Activated B cell treated with CpG ODN at 0.5 μM for 24 hours (primary cell): ENCODE results near the gene TCTN2. TPM values are rescaled to one million over a fixed set of nuclear protein-coding genes. Genes with fewer than 3 reads are reported as not detected.

Experiments used
- ATAC-seq: fragments of 200-7000 bp; cut with Tn5 transposase; one replicate; pipeline ENCODE4 v1.10.0; 2021; ENCODE audit warnings: low read depth, mild to moderate bottlenecking, moderate library complexity
- CTCF ChIA-PET: fragments of 350-600 bp; sonication (Branson Sonifier 250); formaldehyde crosslinking; loops from one replicate; lab custom pipeline; 2021; ENCODE audit warnings: antibody characterized with exemption; lab: Charles Lee
- POLR2A ChIA-PET: fragments of 350-600 bp; sonication (Branson Sonifier 250); formaldehyde crosslinking; loops from one replicate; lab custom pipeline; 2021; ENCODE audit warnings: antibody characterized with exemption; lab: Charles Lee
- DNase-seq: peaks from one replicate; pipeline ENCODE4 v3.0.0; 2022
- H3K27ac Mint-ChIP-seq: one replicate; pipeline ENCODE4 v1.8.0; 2020; ENCODE audit warnings: mixed read lengths
- H3K27me3 Mint-ChIP-seq: one replicate; pipeline ENCODE4 v1.8.0; 2021; ENCODE audit warnings: mixed read lengths
- H3K36me3 Mint-ChIP-seq: one replicate; pipeline ENCODE4 v1.8.0; 2021; ENCODE audit warnings: low read depth, mixed read lengths
- H3K4me1 Mint-ChIP-seq: one replicate; pipeline ENCODE4 v1.8.0; 2021; ENCODE audit warnings: mixed read lengths
- H3K4me3 Mint-ChIP-seq: one replicate; pipeline ENCODE4 v1.8.0; 2020; ENCODE audit warnings: mild to moderate bottlenecking, mixed read lengths
- H3K9me3 Mint-ChIP-seq: one replicate; pipeline ENCODE4 v1.8.0; 2020; ENCODE audit warnings: mixed read lengths
- CTCF ChIP-seq: fragments of 200-600 bp; IDR thresholded peaks from one replicate; pipeline ENCODE4 v1.8.0; 2022; ENCODE audit warnings: antibody characterized with exemption, mild to moderate bottlenecking
- intact Hi-C: fragments of 100-400 bp; cut with micrococcal nuclease; formaldehyde crosslinking; loops from one replicate; pipeline ENCODE4 v1.15.1; 2024
- total RNA-seq: library from RNA; stranded (reverse); gene quantifications from 2 replicates; pipeline ENCODE4 v1.2.3, GENCODE V29; 2022

TCTN2 gene
- total RNA-seq, 1 donor from 2014 or later, result 10.3 TPM

GRCh38 chr12:123671876-123672275 lies 963 bp downstream of the TCTN2 start:
- peaks cover 11% of the 10 kb centered on the region for H3K4me1 Mint-ChIP-seq
- peak overlapping the region; percentile 91 for H3K4me3 Mint-ChIP-seq
- H3K9me3 Mint-ChIP-seq, result no peaks in the 10 kb centered on the region
- H3K36me3 Mint-ChIP-seq, result peaks cover 25% of the 10 kb centered on the region
- no peak for ATAC-seq
- no peak for TF ChIP-seq CTCF
- POLR2A ChIA-PET, result interaction anchor here (0.7 to 1.3 kb wide), 4 partner anchors 38 to 1170 kb away, joined by 3 to 10 read pairs (median 4); partner anchors contain the start of genes ATP6V0A2 and GTF2H3
- no peak overlapping the region for H3K27ac Mint-ChIP-seq
- CTCF ChIA-PET, result interaction anchor here (1.5 kb wide), 1 partner anchor 40 kb away, joined by 3 read pairs; the partner anchor contains the start of gene ATP6V0A2
- intact Hi-C loops, result loop anchor here (1.0 to 2.0 kb wide), 3 partner anchors 39 to 307 kb away; partner anchors contain the start of genes ATP6V0A2, EIF2B1, GTF2H3 and SBNO1
- no peaks in the 10 kb centered on the region for H3K27me3 Mint-ChIP-seq
- DNase-seq, result no peak

DNA sequence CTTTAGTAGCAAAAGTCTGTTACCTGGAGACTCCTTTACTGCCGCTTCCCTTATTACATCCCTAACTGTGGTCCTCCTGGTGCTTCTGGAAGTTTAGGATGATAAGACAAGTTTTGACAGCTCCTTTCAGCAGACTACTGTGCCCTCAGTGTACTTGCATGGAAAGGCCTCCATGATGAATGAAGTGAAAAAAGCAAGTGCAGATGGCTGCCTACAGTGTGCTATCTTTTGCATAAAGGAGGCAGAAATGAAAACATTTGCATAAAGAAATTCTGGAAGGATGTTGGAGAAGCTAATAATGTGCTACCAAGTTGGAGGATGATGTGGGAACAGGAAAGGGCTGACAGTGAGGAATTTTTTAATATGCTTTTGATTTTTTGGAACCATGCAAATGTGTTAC lies 4.5 kb downstream of the TCTN2 start:
- Mint-ChIP-seq H3K4me1 (peaks cover 11% of the 10 kb centered on the region), H3K27me3 (no peaks in the 10 kb centered on the region), H3K27ac (no peak overlapping the region), H3K4me3 (no peak overlapping the region), H3K36me3 (peaks cover 37% of the 10 kb centered on the region), H3K9me3 (no peaks in the 10 kb centered on the region)
- DNase-seq, result no peak
- ATAC-seq, result no peak
- intact Hi-C loops, result no loop called here
- ChIA-PET POLR2A (interaction anchor here (0.6 kb wide), 1 partner anchor 34 kb away, joined by 8 read pairs; no protein-coding TSS in a partner anchor), CTCF (no interaction called here)
- no peak for TF ChIP-seq CTCF

GRCh38 chr12:123676616-123677320 lies 5.9 kb downstream of the TCTN2 start:
- no peak for DNase-seq
- no peak for ATAC-seq
- no peak overlapping the region for H3K27ac Mint-ChIP-seq
- H3K27me3 Mint-ChIP-seq, result no peaks in the 10 kb centered on the region
- POLR2A ChIA-PET, result interaction anchor here (0.7 kb wide), 1 partner anchor 165 kb away, joined by 3 read pairs; no protein-coding TSS in a partner anchor
- TF ChIP-seq CTCF, result no peak
- peaks cover 7% of the 10 kb centered on the region for H3K4me1 Mint-ChIP-seq
- H3K4me3 Mint-ChIP-seq, result no peak overlapping the region
- no peaks in the 10 kb centered on the region for H3K9me3 Mint-ChIP-seq
- peaks cover 41% of the 10 kb centered on the region for H3K36me3 Mint-ChIP-seq
- intact Hi-C loops, result no loop called here
- CTCF ChIA-PET, result no interaction called here

- POLR2A ChIA-PET, result no interaction called here
Measured at GRCh38 chr12:123678981-123679380, 8.1 kb downstream of the TCTN2 start.

More at GRCh38 chr12:123678981-123679380, 8.1 kb downstream of the TCTN2 start:
- Mint-ChIP-seq H3K36me3 (peaks cover 38% of the 10 kb centered on the region), H3K4me3 (no peak overlapping the region), H3K27ac (no peak overlapping the region), H3K27me3 (no peaks in the 10 kb centered on the region), H3K4me1 (peaks cover 7% of the 10 kb centered on the region), H3K9me3 (no peaks in the 10 kb centered on the region)
- no peak for TF ChIP-seq CTCF
- intact Hi-C loops, result no loop called here
- no peak for DNase-seq
- ATAC-seq, result no peak
- CTCF ChIA-PET, result no interaction called here
